ENCODE data around the gene MZT2B.
"Not testable (repeated sequence)": the region's sequence is repeated elsewhere in the genome, so short reads cannot be mapped to it uniquely, and the experiment has no call there.

MZT2B gene

DNA sequence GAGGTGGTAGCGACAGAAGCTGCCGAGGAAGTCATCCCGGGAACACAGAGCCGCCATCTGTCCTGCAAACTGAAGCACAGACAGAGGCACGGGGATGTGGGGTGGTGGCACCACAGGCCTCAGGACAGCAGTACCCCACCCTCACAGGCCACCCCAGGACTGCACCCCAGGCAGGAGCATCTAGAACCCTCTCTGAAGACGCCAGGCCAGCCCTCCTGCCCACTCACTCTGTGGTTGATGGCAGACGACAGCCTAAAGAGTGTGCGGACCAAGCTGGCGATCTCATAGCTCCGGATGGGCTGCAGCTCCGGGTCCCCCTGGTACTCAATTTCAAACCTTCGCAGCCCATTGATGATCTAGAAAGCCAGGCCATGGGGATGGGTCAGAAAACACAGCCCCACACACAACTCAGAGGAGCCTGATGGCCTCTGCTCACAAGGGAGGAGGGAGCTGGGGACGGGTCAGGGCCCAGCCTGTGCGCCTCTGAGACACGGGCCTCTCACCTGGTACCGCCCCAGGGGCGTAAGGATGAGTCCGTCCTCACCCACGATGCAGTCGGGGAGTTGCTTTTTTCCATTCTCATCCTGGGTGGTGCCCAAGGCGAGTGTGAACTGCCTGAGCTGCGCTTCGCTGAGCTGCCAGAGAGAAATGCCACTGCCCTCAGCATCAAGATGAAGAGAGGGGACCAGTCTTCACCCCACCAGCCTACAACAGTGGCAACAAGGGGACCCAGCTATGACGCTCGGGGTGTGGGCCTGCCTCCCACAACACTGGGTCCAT lies 29.1 kb upstream of the MZT2B start:
- no peak for DNase-seq (ENCODE audit: low read depth)

- DNase-seq (ENCODE audit: low read depth), result not testable (repeated sequence)
Measured at GRCh38 chr2:130153721-130154422, 28.2 kb upstream of the MZT2B start.

DNA sequence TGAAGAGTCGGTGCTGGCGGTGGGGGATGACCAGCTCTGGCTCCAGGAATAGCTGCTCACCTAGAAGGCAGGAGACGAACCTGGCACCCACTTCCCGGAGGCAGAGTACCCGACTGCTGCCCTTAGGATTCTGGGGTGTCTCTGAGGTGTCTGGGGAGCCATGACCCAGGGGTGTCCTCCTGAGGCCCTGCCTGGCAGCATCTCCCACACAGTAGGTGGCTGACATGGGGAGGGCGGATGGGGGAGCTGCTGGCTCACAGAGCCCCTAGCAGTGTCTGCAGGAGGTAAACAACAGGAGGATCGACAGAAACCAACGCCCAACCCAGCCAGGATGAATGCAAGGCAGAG lies 27.7 kb upstream of the MZT2B start:
- not testable (repeated sequence) for DNase-seq (ENCODE audit: low read depth)

DNA sequence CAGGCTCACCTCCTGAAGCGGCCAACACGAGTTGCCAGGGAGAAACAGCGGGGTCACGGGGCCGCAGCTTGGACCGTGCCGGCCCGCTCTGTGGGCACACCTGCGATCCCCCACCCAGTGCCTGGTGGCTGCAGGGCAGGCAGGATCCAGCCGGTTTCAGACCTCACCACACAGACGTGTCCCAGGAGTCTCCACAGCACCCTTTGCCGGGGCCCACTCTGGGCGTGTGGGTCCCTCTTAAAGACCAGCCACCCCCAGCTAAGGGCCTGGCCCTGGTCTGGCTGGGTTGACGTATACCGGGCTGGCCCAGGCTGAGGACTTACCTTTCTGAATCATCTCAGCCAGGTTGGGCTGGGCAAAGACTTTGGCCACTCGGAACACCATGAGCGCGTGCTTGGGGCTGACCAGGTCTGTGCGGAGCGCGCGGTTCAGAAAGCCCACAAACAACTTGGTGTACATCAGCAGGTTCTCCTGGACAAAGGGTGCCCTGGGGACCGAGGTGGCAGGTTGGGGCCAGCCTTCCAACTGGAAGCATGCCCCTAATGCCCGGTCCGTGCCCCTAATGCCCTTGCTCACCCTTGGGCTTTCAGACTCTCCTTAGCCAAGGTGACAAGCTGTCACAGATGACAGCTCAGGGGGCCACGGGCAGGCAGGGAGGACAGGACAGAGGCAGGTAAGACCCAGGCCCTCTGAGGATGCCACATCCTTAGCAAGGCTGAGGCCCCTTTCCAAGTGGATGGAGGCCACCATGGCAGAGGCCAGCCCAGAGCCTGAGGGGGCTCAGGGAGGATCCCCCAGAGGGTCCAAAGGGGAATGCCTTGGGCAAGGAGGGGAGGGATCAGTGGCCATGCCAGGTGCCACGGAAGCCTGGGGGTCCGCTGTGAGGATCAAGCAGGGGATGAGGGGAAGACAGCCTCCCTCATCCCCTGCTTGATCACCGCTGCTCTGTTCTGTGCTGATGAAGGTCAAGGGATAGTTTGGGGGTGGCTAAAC lies 27.0 kb upstream of the MZT2B start:
- DNase-seq (ENCODE audit: low read depth), result no peak

DNA sequence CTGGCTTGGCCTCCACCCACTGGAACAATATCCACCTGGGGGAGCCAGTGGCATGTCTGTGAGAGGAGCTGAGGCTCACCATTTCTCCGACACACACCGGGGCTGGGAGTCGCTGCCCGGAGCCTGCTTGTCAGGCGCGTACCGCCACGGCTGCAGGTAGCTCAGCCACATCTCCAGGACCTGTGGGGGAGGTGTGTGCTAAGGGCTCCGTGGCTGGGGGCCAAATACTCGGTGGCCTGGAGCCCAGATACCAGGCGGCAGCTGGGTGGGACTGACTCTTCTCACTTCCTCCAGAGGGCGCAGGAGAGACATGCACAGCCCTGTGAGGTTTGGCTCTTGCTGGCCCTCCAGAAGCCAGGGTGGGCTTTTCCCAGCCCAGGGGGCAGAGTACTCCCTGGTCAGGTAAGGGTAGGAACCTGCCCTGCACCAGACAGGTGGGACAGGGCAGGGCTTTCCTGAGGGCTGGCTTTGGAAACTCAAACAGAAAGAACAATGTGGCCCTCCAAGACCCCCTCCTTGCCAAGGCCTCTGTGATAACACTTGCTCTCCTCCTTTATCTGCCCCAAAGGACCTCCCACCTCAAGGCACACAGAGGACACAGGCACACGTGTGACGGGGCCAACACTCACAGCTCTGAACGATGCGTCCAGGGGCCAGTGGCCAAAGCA lies 26.0 kb upstream of the MZT2B start:
- DNase-seq (ENCODE audit: low read depth), result not testable (repeated sequence)

- no peak for DNase-seq (ENCODE audit: low read depth)
Measured at GRCh38 chr2:130156624-130157004, 25.4 kb upstream of the MZT2B start.

DNA sequence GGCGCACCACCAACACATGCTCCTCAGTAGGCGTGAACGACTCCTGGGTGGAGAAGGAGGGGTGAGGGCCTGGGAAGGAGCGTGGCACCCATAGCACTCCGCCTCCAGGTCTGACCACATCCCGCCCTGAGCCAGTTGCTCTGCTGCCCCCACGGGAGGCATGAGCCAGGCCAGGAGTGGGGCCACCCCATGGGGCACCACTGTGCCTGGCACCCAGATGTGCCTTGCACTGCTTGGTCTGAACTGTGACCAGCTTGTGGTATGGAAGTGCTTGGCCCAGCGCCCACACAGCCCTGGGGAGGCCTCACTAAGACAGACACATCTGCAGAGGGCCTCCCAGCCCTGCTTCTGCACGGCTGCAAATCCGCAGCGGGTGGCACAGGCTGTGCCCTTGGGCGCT lies 24.7 kb upstream of the MZT2B start:
- not testable (repeated sequence) for DNase-seq (ENCODE audit: low read depth)

GRCh38 chr2:130157825-130158514 lies 24.1 kb upstream of the MZT2B start:
- DNase-seq (ENCODE audit: low read depth), result not testable (repeated sequence)

GRCh38 chr2:130158631-130159030 lies 23.4 kb upstream of the MZT2B start:
- DNase-seq (ENCODE audit: low read depth), result no peak

DNA sequence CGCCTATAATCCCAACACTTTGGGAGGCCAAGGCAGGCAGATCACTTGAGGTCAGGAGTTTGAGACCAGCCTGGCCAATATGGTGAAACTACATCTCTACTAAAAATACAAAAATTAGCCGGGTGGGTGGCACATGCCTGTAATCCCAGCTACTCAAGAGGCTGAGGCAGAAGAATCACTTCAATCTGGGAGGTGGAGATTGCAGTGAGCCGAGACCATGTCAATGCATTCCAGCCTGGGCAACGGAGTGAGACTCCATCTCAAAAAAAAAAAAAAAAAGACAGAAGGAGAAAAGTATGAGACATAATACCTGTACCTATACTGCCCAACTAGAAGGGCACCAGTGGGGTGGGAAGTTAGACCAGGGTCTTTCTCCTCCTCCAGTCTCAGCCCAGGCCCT lies 22.7 kb upstream of the MZT2B start:
- not testable (repeated sequence) for DNase-seq (ENCODE audit: low read depth)

- no peak for DNase-seq (ENCODE audit: low read depth)
Measured at GRCh38 chr2:130160131-130160530, 21.9 kb upstream of the MZT2B start.

- DNase-seq (ENCODE audit: low read depth), result not testable (repeated sequence)
Measured at GRCh38 chr2:130160838-130161705, 21.0 kb upstream of the MZT2B start.

DNA sequence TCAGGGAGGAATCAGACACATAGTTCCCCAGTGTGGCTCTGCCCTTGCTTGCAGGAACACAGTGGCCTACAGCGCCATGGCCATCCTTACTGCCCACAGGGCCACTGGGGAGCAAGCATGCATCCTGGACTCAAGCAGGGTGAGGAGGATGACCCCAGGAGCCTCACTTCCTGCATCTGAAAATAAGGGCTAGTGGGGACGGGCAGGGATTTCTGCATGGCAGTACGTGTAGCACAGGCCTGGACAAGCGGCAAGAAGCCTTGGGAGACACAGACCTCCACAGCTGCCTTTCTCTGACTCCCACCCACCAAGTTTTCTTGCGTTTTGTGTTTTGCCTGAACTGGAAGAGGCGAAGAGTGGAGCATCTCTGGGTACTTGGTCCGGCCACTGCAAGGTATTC lies 19.6 kb upstream of the MZT2B start:
- not testable (repeated sequence) for DNase-seq (ENCODE audit: low read depth)

- no peak for DNase-seq (ENCODE audit: low read depth)
Measured at GRCh38 chr2:130162968-130163367, 19.1 kb upstream of the MZT2B start.

GRCh38 chr2:130165293-130166016 lies 16.6 kb upstream of the MZT2B start:
- no peak for DNase-seq (ENCODE audit: low read depth)

- not testable (repeated sequence) for DNase-seq (ENCODE audit: low read depth)
Measured at GRCh38 chr2:130166611-130167010, 15.5 kb upstream of the MZT2B start.

DNA sequence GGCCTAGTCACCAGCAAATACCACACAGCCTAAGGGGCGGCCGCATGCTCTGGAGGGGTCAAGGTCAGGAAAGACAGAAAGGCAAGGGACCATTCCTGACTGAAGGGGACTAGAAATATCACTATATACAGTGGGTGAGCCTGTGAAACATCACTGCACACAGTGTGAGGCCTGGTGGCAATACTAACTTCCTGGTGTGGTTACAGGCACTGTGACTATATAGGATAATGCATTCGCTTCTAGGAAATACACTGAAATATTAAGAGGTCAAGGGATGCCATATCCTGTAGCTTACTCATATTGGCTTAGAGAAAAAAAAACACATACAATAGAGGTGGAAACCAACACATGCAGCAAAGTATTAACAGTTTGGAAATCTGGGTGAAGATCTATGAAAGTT lies 12.9 kb upstream of the MZT2B start:
- DNase-seq (ENCODE audit: low read depth), result not testable (repeated sequence)

- DNase-seq (ENCODE audit: low read depth), result no peak
Measured at GRCh38 chr2:130169896-130170295, 12.2 kb upstream of the MZT2B start.

- not testable (repeated sequence) for DNase-seq (ENCODE audit: low read depth)
Measured at GRCh38 chr2:130174866-130175265, 7.2 kb upstream of the MZT2B start.

All from T-helper 22 cell (primary cell).